ENCODE results near the gene WDR48.

The WDR48 gene

DNA sequence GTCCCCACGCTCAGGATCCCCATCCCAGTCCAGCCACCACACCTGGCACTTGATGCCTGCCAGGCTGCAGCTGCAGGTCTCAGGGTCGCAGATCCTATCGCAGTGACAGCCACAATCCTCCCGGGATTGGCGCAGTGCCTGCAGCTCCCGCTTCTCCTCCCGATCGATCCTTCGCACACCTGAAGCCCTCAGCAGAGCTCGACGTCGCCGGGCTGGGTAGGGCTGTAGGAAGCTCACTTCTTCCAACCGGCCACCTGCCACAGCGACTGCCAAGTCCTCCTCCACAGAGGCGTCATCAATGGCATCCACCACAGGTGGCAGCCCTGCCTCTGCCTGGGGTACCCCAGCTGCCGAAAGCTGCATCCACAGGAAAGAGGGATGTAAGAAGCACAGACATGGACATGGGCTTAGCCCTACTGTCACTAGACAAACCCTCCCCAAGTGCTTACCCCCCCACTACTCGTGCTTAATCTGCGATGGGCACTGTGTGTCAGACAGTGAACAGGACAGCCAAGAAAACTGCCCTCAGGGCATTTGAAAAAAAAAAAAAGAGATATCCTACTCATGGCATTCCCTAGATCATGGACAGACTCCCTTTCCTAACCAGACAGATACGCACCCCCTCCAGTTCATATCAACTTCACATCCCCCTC, 92.4 kb downstream of the WDR48 start:
- CTCF ChIA-PET = interaction anchor here (0.9 kb wide), 1 partner anchor 46 kb away, joined by 3 read pairs; no protein-coding TSS in a partner anchor
- POLR2A ChIA-PET = interaction anchor here (1.2 kb wide), 1 partner anchor 27 kb away, joined by 4 read pairs; no protein-coding TSS in a partner anchor
- no peak for DNase-seq (ENCODE audit: extremely low spot score)
- TF ChIP-seq CTBP1 (IDR thresholded peaks at IDR 0.05; ENCODE audit: borderline replicate concordance) (no peak), ZNF384 (IDR thresholded peaks at IDR 0.05) (no peak), SP1 (IDR thresholded peaks at IDR 0.05) (no peak), HDGF (IDR thresholded peaks at IDR 0.05; ENCODE audit: borderline replicate concordance) (no peak), ARNT (IDR thresholded peaks at IDR 0.05) (no peak), FOXM1 (IDR thresholded peaks at IDR 0.05; ENCODE audit: borderline replicate concordance) (no peak), SUZ12 (IDR thresholded peaks at IDR 0.05) (no peak), FOXK2 (IDR thresholded peaks at IDR 0.05) (no peak), ELF4 (IDR thresholded peaks at IDR 0.05) (no peak), LEF1 (IDR thresholded peaks at IDR 0.05; ENCODE audit: borderline replicate concordance) (no peak), TARDBP (IDR thresholded peaks at IDR 0.05) (no peak), L3MBTL2 (conservative IDR thresholded peaks at IDR 0.05) (no peak), FOXA1 (IDR thresholded peaks at IDR 0.05) (no peak), BHLHE40 (IDR thresholded peaks at IDR 0.05; ENCODE audit: borderline replicate concordance) (no peak), NFRKB (IDR thresholded peaks at IDR 0.05) (no peak), PKNOX1 (IDR thresholded peaks at IDR 0.05) (no peak)

DNA sequence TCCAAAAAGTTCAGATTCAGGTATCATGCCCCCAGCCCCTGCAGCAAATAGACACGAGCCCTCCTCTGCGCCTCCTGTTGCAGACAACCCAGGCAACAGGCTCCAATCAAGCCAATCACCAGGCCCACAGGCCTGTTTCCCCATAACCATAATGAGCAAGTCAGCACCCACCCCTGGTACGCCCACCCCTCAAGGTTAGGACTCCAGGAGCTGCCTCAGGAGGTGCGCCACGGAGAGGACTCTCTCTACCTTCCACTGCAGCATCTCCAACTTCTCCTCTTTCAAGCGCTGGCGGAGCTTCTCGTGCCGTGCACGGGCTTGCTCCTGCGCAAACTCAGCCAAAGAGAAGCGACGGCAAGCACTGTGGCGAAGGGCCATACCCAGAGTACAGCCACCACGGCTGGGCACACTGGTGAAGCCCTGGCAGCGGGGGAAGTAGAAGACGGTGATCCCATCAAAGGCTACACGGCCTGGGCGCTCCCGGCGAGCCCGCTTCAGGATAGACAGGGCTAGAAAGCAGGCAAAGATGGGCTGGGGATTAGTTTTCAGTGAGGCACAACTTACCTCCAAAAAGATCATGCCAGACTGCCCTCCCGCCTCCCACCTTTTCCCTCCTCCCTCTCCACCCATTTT, 93.0 kb downstream of the WDR48 start:
- no peak for TF ChIP-seq FOXA1 (IDR thresholded peaks at IDR 0.05)
- TF ChIP-seq NFRKB (IDR thresholded peaks at IDR 0.05) = no peak
- no peak for TF ChIP-seq TARDBP (IDR thresholded peaks at IDR 0.05)
- TF ChIP-seq FOXM1 (IDR thresholded peaks at IDR 0.05; ENCODE audit: borderline replicate concordance) = no peak
- TF ChIP-seq LEF1 (IDR thresholded peaks at IDR 0.05; ENCODE audit: borderline replicate concordance) = no peak
- no peak for TF ChIP-seq SP1 (IDR thresholded peaks at IDR 0.05)
- TF ChIP-seq FOXK2 (IDR thresholded peaks at IDR 0.05) = no peak
- TF ChIP-seq CTBP1 (IDR thresholded peaks at IDR 0.05; ENCODE audit: borderline replicate concordance) = no peak
- TF ChIP-seq HDGF (IDR thresholded peaks at IDR 0.05; ENCODE audit: borderline replicate concordance) = no peak
- no peak for TF ChIP-seq L3MBTL2 (conservative IDR thresholded peaks at IDR 0.05)
- TF ChIP-seq ARNT (IDR thresholded peaks at IDR 0.05) = no peak
- TF ChIP-seq PKNOX1 (IDR thresholded peaks at IDR 0.05) = no peak
- no peak for TF ChIP-seq SUZ12 (IDR thresholded peaks at IDR 0.05)
- no peak for TF ChIP-seq ZNF384 (IDR thresholded peaks at IDR 0.05)
- TF ChIP-seq ELF4 (IDR thresholded peaks at IDR 0.05) = no peak
- no peak for TF ChIP-seq BHLHE40 (IDR thresholded peaks at IDR 0.05; ENCODE audit: borderline replicate concordance)
- POLR2A ChIA-PET = interaction anchor here (1.2 kb wide), 1 partner anchor 27 kb away, joined by 4 read pairs; no protein-coding TSS in a partner anchor
- CTCF ChIA-PET = interaction anchor here (1.2 kb wide), 1 partner anchor 144 kb away, joined by 3 read pairs; no protein-coding TSS in a partner anchor
- no peak for DNase-seq (ENCODE audit: extremely low spot score)

- DNase-seq (ENCODE audit: extremely low spot score) = no peak
- TF ChIP-seq BHLHE40 (IDR thresholded peaks at IDR 0.05; ENCODE audit: borderline replicate concordance) (no peak), HDGF (IDR thresholded peaks at IDR 0.05; ENCODE audit: borderline replicate concordance) (no peak), SUZ12 (IDR thresholded peaks at IDR 0.05) (no peak), ZNF384 (IDR thresholded peaks at IDR 0.05) (no peak)
- POLR2A ChIA-PET = no interaction called here
- CTCF ChIA-PET = interaction anchor here (0.6 to 1.2 kb wide), 2 partner anchors 143 to 146 kb away, joined by 3 read pairs; no protein-coding TSS in a partner anchor
These were observed 94.3 kb downstream of the WDR48 start for GRCh38 chr3:39146083-39146501.
